Ascending aorta (tissue), 2 donors: Measurements from ENCODE around the gene HDAC7. TPM values are rescaled to one million over a fixed set of nuclear protein-coding genes. Genes with fewer than 3 reads are reported as not detected.
A peak's percentile ranks its signal among the peaks of the same experiment; 100 is the strongest.

Experiments
- DNase-seq, 2 donors: peaks; one replicate each; pipeline ENCODE4 v3.0.0-alpha.2; 2019; ENCODE audit warnings: low spot score in 2 of 2
- H3K27ac ChIP-seq, 2 donors: fragments of 200-600 bp; sonication (generic); one replicate each; pipeline ENCODE4 v1.5.1; 2016 to 2017; ENCODE audit warnings: mild to moderate bottlenecking in 1 of 2
- H3K27me3 ChIP-seq: fragments of 200-600 bp; sonication (generic); one replicate; pipeline ENCODE4 v1.5.1; 2017
- H3K36me3 ChIP-seq, 2 donors: fragments of 200-600 bp; sonication (generic); one replicate each; pipeline ENCODE4 v1.5.1; 2016
- H3K4me1 ChIP-seq, 2 donors: fragments of 200-600 bp; sonication (generic); one replicate each; pipeline ENCODE4 v1.5.1; 2016 to 2017; ENCODE audit warnings: mild to moderate bottlenecking in 1 of 2
- H3K4me3 ChIP-seq, 2 donors: fragments of 200-600 bp; sonication (generic); one replicate each; pipeline ENCODE4 v1.5.1; 2016 to 2017; ENCODE audit warnings: mild to moderate bottlenecking in 1 of 2
- H3K9me3 ChIP-seq, 2 donors: fragments of 200-600 bp; sonication (generic); one replicate each; pipeline ENCODE4 v1.5.1; 2016
- intact Hi-C: fragments of 100-400 bp; cut with DNase I; formaldehyde crosslinking; loops from one replicate; pipeline ENCODE4 v1.15.1; 2023
- total RNA-seq: library from RNA; depleted of rRNA; stranded (reverse); fragments of >200 nt; gene quantifications from one replicate; pipeline ENCODE4 v1.1.0, GENCODE V29; 2016
- TF ChIP-seq, protein P1 (sequence below), 3 experiments: fragments of 200-600 bp in 2 of 3; fragments of 450-650 bp in 1 of 3; sonication (generic) in 2 of 3; IDR thresholded peaks; one replicate each; pipeline ENCODE4 v1.5.1; 2016 to 2019; ENCODE audit warnings: antibody characterized with exemption in 3 of 3, mild to moderate bottlenecking in 1 of 3, moderate library complexity in 1 of 3

Gene HDAC7
- total RNA-seq, 1 donor from 2014 or later, result 202 TPM

DNA sequence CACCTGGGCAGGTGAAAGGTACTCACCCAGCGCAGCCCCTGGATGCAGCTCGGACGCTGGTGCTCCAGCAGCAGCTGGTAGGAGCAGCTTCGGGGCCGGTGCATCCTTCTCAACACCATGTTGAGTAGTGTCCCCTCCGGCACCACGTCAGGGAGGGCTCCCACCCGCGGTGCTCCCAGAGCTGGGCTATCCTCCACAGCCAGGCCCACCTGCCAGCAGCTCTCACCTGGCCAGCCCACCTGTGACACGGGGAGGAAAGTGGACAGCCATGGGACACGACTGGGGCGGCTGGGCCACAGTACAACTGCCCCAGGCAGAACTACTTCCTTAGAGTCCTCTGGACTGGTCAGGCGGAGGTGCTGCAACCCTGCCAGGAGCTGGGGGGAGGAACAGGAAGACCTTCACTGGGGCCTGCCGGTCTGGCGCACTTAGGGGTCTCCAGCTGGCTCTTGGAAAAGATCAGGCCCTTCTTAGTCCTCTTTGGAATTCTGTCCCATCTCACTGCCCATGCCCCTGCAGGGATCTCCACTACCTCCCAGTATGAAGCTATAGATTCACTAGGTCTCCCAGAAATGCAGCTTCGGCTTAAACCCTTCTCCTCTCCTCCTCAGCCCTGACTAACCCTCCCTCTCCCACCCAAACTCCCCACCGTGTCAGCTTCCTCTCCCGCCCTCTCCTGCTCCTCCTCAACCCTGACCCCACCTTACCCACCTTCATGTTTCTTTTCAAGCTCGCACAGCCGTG, 61.7 kb downstream of the HDAC7 start:
- Histone ChIP-seq H3K27ac (peak overlapping the region; percentile 87 to 94), H3K9me3 (no peaks in the 10 kb centered on the region), H3K4me1 (peaks cover 22 to 42% of the 10 kb centered on the region in 2 donors), H3K4me3 (peak overlapping the region; percentile 80 to 81), H3K27me3 (no peaks in the 10 kb centered on the region), H3K36me3 (no peaks in the 10 kb centered on the region)
- TF ChIP-seq, protein P1, sequence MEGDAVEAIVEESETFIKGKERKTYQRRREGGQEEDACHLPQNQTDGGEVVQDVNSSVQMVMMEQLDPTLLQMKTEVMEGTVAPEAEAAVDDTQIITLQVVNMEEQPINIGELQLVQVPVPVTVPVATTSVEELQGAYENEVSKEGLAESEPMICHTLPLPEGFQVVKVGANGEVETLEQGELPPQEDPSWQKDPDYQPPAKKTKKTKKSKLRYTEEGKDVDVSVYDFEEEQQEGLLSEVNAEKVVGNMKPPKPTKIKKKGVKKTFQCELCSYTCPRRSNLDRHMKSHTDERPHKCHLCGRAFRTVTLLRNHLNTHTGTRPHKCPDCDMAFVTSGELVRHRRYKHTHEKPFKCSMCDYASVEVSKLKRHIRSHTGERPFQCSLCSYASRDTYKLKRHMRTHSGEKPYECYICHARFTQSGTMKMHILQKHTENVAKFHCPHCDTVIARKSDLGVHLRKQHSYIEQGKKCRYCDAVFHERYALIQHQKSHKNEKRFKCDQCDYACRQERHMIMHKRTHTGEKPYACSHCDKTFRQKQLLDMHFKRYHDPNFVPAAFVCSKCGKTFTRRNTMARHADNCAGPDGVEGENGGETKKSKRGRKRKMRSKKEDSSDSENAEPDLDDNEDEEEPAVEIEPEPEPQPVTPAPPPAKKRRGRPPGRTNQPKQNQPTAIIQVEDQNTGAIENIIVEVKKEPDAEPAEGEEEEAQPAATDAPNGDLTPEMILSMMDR (IDR thresholded peaks at IDR 0.05), result no peak
- intact Hi-C loops, result no loop called here
- no peak for DNase-seq

GRCh38 chr12:47757364-47757839, 62.3 kb downstream of the HDAC7 start:
- intact Hi-C loops, result no loop called here
- no peaks in the 10 kb centered on the region for H3K9me3 ChIP-seq
- no peaks in the 10 kb centered on the region for H3K27me3 ChIP-seq
- peak overlapping the region; percentile 80 to 81 for H3K4me3 ChIP-seq
- H3K4me1 ChIP-seq, result peaks cover 28 to 49% of the 10 kb centered on the region in 2 donors
- TF ChIP-seq, protein P1 (IDR thresholded peaks at IDR 0.05), result no peak
- no peaks in the 10 kb centered on the region for H3K36me3 ChIP-seq
- peak overlapping the region; percentile 87 to 94 for H3K27ac ChIP-seq
- no peak for DNase-seq

GRCh38 chr12:47755655-47756562, 63.8 kb downstream of the HDAC7 start:
- Histone ChIP-seq H3K36me3 (peaks cover 9 to 12% of the 10 kb centered on the region in 2 donors), H3K4me3 (peak overlapping the region; percentile 80 to 81), H3K4me1 (peaks cover 32 to 63% of the 10 kb centered on the region in 2 donors), H3K27ac (peak overlapping the region; percentile 87 to 94), H3K27me3 (no peaks in the 10 kb centered on the region), H3K9me3 (no peaks in the 10 kb centered on the region)
- no peak for DNase-seq
- TF ChIP-seq, protein P1 (IDR thresholded peaks at IDR 0.05), result no peak
- intact Hi-C loops, result no loop called here

DNA sequence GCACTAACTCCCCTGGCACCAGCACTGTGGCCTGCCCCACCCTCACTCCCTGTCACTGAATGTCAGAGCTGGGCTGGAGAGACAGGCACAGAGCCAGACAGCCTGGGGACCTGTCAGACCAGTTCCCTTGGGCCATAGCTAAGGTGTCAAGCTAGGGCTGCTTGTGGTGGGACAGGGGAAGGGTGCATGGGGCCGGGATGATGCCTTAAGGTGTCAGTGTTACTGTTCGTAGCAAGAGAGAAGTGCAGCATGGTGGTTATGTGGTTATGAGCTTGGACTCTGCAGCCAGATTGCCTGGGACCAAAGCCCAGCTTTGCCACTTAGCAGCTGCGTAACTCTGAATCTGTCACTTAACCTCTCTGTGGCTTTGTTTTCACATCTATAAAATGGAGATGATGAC, 64.8 kb downstream of the HDAC7 start:
- peak overlapping the region; percentile 2 to 81 for H3K4me3 ChIP-seq
- peaks cover 32 to 64% of the 10 kb centered on the region in 2 donors for H3K4me1 ChIP-seq
- no peaks in the 10 kb centered on the region for H3K9me3 ChIP-seq
- intact Hi-C loops, result no loop called here
- TF ChIP-seq, protein P1 (IDR thresholded peaks at IDR 0.05), result no peak
- no peak for DNase-seq
- no peaks in the 10 kb centered on the region for H3K27me3 ChIP-seq
- H3K36me3 ChIP-seq, result peaks cover 19 to 22% of the 10 kb centered on the region in 2 donors
- peak overlapping the region; percentile 87 to 94 for H3K27ac ChIP-seq

DNA sequence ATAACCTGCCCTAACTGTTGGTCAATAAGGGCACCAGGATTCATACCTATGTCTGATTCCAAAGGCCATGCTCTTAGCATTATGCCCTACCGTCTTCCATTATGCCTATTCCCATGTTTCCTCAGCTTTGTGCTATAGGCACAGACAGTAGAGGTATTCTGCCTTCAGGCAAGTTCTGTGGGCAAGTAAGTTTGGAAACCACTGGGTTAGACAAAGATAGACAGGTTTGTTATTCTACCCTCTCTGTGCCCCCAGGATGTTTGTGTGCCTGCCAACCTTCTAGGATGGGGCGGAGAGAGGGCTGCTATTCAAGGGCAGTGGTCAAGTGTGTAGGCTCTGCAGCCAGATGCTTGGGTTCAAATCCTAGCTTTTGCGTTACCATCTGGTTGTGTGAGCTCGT, 65.6 kb downstream of the HDAC7 start:
- no peak for DNase-seq
- H3K27ac ChIP-seq, result peak overlapping the region; percentile 87 to 94
- H3K4me3 ChIP-seq, result peak overlapping the region in 1 of 2 donors; percentile 27
- peaks cover 27 to 30% of the 10 kb centered on the region in 2 donors for H3K36me3 ChIP-seq
- H3K4me1 ChIP-seq, result peaks cover 32 to 57% of the 10 kb centered on the region in 2 donors
- intact Hi-C loops, result no loop called here
- TF ChIP-seq, protein P1 (IDR thresholded peaks at IDR 0.05), result no peak
- H3K27me3 ChIP-seq, result no peaks in the 10 kb centered on the region
- H3K9me3 ChIP-seq, result no peaks in the 10 kb centered on the region
